Activated T-cell treated with anti-CD3 and anti-CD28 coated beads, Interleukin-2, amount 50 U/mL, for 48 hours (primary cell): Measurements from ENCODE around the gene RTL3.

Experiments used
- DNase-seq, 2 experiments: peaks; one replicate each; pipeline ENCODE4 v3.0.0-alpha.2; 2020

Gene RTL3

GRCh38 chrX:78614264-78614663 lies 44.9 kb downstream of the RTL3 start:
- no peak for DNase-seq
